ENCODE measurements around the gene UBE2J2.
A peak's percentile ranks its signal among the peaks of the same experiment; 100 is the strongest.

UBE2J2 gene

DNA sequence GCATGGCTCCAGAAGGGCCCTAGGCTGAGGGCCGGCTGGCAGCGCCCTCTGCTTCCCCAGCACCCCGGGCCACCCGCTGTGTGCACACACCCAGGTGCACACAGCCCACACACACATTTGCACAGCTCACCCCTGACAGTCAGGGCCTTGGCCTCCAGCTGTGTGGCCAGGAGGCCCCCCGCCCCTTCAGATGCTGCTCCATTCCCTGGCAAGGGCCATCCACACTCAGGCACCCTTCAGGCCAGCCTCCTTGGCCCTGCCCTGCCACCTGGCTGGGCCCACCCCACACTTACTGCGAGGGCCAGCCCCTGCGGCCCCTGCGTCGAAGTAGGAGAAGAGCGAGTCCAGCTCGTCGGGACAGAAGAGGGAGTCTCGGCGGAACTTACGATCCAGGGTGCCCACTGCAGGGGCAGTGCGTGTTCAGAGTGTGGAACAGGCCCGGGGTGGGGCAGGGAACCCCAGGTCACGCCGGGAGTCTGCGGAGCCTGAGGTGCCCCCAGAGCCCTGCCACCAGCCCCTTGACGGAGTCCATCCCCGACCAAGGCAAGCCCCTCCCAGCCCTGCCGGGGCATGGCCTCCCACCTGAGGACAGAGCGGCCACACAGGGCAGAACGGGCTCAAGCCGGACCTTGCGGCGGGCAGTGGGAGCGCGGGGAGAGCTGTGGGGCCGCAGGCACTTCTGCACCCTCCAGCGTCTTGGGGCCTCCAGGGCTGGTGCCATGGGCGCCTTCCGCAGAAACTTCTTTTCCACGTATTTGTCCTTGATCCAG is 21.7 kb upstream of the UBE2J2 start:
- no peak for DNase-seq (ENCODE audit: low read depth)

DNA sequence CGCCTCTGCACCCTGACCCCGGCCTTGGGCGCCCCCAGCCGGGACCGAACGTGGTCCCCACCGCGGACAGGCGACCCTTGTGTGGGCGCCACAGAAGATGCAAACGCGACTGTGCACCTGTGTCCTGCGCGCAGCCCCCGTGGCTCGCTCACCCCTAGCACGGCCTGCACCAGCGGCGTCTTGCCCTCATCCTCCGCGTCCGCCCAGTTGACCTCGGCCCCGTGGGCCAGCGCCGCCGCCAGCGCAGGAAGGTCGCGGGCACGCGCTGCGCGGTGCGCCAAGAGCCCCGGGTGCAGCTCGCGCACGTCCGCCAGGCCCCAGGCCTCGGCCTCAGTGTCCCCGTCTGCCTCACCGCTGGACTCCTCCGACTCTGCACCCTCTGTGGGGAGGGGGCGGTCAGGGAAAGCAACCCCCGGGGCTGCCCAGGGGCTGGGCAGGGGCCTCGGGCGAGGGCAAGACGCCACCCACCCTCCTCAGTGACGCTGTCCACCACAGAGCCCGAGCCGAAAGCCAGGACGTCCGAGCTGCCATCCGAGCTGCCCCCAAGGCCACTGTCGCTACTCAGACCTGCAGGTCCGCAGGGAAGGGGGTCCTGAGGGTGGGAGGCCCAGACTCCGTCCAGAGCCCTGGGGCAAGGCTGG is 20.7 kb upstream of the UBE2J2 start:
- DNase-seq (ENCODE audit: low read depth) = no peak

DNA sequence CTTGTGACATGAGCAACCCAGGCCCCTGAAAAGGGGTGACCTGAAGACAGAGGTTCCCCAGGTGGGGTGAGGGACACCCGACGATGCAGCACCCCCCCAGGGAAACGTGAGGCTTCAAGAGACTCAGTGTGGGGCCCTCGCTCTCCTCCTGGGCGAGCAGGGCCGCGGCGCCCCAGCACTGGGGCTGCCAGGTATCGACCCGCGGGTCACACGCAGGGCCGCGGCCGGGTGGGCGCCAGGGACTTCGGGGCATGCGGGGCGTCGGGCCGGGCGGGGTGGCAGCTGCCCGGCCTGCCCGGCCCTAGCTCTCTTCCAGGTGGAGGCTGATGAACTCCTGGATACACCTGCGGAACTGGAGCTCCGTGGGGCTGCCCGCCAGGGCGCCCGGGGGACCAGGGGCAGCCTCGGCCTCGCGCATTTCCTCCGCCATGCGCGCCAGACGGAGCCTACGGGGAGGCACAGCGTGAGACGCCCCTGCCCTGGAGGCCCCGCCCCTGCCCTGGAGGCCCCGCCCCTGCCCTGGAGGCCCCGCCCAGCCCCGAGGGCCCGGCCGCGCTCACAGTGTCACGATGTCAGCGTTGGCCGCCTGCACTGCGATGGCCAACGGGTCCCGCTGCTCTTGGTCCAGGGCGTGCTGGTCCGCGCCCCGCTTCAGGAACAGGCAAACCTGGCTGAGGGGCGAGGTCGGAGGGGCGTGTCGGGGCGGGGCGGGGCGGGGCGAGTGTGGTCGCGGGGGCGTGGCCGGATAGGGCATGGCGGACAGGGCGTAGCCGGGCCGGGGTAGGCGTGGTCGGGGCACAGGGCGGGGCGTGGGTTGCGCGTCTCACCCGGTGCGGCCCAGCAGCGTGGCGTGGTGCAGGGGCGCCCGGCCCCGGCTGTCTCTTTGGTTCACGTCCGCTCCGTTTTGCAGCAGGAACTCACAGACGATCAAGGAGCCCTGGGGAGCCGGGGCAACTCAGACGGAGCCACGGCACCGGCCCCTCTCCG is 19.9 kb upstream of the UBE2J2 start:
- DNase-seq (ENCODE audit: low read depth) = no peak

DNA sequence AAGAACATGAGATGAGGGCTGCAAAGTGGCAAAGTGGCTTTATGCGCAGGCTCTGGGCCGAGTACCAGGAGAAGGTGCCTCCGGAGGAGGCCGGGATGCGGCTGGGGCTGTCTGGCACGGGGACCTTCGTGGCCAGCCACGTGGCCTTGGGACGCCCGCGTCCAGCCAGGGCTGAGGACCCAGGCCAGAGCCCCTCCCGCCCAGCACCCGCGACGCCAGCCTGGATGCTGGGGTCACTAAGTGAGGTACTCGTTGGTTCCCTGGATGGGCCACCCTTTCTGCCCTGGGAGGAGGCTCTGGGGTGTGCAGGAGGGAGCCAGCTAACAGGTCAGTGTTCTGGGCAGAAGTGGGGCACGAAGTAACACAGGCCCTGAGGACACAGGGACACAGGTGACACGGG is 19.2 kb upstream of the UBE2J2 start:
- no peak for DNase-seq (ENCODE audit: low read depth)

DNA sequence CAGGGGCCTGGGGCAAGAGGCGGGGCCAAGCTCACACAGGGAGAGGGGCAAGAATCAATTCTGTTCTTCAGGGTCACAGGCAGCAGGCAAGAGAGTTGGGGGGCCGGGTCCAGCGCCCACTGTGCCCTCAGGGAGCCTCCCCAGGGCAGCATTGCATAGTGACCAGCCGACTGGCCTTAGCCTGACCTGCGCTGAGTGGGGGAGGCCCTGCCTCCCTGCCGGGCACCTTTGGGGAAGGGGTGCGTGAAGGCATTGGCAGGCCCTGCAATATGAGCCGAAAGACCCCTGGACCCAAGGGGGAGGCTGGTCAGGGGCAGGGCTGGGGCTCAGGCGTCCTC is 18.8 kb upstream of the UBE2J2 start:
- DNase-seq (ENCODE audit: low read depth) = no peak

DNA sequence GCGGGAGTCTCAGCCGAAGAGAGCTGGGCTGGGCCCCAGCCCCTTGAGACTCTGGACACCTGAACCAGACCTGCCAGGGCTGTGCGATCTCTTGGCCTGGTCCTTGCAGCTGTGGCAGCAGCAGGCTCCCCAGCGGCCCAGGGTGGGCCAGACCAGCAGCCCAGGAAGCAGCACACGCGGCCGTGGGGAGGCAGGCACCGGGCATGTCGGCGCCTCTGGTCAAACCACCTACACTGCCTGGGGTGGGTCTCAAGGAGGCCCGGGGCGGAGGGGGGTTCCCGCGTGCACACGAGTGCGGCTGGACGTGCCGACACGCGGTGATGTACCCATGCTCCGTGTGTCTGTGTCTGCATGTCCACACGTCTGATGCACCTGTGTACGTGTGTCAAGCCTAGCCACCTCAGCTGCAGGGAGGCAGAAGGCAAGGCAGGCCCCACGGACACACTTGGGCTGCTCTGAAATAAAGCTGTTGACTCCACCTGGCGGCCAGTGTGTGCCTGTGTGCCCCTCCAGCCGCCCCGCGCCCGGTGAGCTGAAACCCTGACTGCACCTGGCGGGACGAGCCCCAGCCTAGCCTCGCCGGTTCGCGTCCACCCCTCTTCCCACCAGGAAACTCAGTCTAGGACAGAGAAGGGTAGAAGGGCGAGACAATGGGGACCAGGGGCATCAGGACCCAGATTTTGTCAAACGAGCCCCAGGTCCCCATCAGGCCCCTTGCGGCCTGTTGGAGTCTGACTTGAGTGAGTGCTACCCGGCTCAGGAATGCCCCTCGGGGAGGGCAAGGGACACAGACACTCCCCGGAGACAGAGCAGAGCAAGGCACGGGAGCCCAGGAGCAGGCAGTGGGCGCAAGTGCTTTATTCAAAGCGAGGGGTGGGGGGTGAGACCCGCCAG is 18.1 kb upstream of the UBE2J2 start:
- DNase-seq (ENCODE audit: low read depth) = no peak

DNA sequence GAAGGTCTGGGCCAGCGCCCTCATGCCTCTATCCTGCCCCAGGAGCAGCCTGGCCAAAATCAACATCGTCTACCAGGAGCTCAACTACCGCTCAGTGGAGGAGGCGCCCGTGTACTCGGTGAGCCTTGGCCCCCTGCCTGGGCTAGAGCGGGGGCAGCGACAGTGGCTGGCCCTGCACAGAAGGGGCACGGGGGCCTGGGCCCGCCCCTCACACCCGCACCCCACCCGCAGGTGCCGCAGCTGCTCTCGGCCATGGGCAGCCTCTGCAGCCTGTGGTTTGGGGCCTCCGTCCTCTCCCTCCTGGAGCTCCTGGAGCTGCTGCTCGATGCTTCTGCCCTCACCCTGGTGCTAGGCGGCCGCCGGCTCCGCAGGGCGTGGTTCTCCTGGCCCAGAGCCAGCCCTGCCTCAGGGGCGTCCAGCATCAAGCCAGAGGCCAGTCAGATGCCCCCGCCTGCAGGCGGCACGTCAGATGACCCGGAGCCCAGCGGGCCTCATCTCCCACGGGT is 17.4 kb upstream of the UBE2J2 start:
- no peak for DNase-seq (ENCODE audit: low read depth)

DNA sequence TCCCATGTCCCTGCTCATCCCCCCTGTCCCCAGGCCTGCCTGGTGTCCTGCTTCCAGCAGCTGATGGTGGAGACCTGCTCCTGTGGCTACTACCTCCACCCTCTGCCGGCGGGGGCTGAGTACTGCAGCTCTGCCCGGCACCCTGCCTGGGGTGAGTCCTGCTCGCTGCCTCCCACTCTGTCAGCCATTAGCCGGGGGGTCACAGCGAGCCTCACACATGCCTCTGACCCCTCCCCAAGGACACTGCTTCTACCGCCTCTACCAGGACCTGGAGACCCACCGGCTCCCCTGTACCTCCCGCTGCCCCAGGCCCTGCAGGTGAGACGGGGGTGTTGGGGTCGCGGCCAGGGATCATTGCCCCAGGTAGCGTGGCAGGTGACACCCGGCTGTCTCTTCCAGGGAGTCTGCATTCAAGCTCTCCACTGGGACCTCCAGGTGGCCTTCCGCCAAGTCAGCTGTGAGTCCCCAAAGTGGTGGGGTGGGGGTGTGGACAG is 16.6 kb upstream of the UBE2J2 start:
- DNase-seq (ENCODE audit: low read depth) = peak; percentile 47

DNA sequence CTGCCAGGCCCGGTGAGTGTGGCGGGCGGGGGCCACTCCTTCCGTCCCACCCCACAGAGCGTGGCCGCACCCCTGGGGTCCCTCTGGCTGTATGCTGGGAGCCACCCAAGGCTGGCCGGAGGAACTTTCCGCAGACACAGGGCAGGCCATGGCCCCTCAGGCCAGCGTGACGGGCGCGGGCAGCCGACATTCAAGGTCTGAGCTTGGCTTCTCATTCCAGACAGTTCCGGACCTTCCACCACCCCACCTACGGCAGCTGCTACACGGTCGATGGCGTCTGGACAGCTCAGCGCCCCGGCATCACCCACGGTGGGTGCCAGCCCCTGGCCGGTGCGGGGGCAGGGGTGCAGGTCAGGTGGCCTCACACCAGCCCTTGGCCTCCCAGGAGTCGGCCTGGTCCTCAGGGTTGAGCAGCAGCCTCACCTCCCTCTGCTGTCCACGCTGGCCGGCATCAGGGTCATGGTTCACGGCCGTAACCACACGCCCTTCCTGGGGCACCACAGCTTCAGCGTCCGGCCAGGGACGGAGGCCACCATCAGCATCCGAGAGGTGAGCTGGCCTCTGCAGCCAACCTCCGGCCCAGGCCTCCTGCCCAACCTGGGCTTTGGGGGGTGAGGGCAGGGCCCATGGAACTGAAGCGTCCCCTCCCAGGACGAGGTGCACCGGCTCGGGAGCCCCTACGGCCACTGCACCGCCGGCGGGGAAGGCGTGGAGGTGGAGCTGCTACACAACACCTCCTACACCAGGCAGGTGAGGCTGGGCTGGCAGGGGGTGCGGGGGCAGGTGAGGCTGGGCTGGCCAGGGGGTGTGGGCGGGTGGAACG is 13.8 kb upstream of the UBE2J2 start:
- DNase-seq (ENCODE audit: low read depth) = no peak

DNA sequence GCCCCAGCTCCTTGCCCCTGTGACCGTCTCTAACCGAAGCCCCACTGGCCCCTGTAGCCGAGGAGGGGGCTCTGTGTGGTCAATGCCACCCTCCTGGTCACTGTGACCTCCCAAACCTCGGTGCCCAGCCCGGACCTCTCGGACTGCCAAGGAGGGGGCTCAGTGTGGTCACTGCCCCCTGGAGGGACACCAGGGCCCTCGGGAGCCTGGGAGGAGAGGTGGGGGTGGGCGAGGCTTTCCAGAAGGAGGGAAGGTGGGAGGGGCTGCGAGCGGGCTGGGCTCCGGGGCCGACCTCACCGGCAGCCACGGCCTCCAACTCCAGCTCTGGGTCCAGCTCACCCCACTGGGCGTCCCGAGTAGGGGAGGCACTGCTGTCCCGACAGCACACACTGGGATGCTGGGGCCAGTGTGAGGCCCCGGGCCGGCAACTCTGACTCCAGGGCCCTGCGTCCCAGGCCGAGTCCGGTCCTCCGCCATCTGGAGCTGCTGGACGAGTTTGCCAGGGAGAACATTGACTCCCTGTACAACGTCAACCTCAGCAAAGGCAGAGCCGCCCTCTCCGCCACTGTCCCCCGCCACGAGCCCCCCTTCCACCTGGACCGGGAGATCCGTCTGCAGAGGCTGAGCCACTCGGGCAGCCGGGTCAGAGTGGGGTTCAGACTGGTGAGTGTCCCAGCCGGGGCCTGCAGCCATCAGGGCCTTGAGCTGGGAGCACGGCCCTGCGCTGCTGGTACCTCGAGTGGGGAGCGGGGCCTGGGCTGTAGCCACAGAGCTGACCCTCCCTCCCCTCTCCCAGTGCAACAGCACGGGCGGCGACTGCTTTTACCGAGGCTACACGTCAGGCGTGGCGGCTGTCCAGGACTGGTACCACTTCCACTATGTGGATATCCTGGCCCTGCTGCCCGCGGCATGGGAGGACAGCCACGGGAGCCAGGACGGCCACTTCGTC is 12.9 kb upstream of the UBE2J2 start:
- DNase-seq (ENCODE audit: low read depth) = no peak

DNA sequence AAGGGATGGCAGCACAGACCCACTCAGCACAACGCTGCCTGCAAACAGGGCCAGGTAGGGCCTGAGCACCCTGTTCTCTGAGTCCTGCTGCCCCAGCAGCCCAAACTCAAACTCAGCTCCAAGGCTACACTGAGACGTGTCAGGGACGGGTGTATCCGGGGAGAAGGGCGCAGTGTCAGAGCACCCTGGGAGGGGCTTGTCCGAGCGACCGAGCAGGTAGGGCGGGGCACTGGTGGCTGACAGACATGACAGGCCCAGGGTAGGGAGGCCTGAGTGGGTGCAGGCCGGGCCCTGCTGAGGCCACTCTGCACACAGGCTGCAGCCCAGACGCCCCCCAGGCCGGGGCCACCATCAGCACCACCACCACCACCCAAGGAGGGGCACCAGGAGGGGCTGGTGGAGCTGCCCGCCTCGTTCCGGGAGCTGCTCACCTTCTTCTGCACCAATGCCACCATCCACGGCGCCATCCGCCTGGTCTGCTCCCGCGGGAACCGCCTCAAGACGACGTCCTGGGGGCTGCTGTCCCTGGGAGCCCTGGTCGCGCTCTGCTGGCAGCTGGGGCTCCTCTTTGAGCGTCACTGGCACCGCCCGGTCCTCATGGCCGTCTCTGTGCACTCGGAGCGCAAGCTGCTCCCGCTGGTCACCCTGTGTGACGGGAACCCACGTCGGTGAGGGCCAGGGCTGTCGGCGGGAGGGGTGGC is 12.1 kb upstream of the UBE2J2 start:
- DNase-seq (ENCODE audit: low read depth) = no peak

DNA sequence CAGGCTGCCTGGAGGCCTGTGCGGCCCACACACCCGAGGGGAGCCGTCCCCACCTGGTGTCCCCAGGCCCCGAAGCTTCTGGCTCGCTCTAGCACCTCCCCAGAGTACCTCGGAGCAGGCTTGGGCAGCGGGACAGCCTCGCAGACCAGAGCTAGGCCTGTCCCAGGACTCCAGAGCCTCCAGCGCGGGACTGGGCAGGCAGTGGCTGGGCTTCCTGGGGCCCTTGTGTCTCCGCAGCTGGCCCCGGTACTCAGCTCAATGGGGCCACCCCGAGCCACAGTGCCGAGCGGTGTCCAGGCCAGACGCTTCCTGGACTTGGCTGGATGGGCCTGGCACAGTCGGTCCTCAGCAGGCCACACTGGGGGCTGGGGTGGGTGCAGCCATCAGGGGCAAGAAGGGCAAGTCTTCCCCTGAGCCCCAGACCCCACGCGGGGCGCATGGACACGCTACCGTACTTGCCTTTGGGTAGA is 11.5 kb upstream of the UBE2J2 start:
- DNase-seq (ENCODE audit: low read depth) = no peak

DNA sequence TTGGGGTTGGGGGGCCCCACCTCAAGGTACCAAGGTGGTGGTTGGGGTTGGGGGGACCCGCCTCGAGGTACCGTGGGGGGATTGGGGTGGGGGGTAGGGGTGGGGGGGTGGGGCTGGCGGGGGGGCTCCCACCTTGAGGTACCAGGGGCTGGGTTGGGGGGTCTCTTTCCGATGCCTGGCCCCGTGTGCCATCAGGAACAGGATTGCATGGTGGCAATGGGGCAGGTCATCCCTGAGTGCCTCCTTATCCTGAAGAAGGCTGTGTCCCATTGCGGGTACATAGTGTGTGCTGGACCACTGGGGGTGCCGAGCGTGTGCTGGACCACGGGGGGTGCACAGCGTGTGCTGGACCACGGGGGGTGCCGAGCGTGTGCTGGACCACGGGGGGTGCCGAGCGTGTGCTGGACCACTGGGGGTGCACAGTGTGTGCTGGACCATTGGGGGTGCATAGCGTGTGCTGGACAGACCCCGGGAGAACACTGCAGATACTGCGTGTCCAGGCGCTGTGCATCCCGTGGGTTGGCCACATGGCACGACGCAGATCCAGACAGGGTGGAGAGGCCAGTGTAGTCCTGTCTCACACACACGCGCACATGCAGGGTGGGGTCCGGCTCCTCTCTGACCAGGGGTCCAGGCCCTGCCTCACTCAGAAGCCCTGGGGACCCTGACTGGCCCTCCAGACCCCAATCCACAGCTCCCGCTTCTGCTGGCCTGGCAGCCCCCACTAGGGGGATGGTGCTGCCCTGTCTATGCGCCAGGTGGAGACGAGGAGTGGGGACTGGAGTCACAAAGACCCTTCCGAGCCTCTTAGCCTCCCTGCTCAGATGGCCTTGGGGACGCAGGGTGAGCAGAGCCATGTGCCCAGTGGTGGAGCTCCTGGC is 10.8 kb upstream of the UBE2J2 start:
- DNase-seq (ENCODE audit: low read depth) = no peak

DNA sequence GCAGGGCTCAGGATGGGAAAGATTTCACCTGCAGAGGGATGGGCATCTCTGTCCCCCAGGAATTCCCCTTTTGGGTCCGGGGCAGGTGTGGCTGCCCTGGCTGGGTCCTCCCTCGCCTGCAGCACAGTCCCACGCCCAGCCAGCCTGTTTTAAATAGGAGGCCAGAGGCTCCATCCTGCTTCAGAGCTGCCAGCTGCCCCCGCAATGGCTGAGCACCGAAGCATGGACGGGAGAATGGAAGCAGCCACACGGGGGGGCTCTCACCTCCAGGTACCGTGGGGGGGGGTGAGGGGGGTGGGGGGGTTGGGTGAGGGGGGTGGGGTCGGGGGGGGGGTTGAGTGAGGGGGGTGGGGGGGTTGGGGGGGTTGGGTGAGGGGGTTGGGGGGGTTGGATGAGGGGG is 10.2 kb upstream of the UBE2J2 start:
- DNase-seq (ENCODE audit: low read depth) = no peak

DNA sequence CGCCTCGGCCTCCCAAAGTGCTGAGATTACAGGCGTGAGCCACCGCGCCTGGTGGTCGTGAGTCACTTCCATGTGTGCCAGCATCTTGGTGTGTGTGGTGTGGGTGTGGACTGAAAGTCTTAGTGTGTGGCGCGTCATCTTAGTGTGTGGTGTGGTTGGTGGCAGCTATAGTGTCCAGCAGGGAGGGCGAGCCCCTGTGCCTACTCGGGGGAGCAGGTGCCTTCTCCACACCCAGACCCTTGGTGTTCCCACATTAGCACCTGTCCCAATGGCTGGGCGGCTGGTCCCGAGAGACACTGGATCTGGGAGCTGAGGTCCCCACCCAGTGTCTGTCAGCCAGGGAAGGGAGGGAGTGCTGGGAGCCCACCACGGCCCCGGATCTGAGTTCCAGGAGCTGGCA is 9.3 kb upstream of the UBE2J2 start:
- DNase-seq (ENCODE audit: low read depth) = no peak

DNA sequence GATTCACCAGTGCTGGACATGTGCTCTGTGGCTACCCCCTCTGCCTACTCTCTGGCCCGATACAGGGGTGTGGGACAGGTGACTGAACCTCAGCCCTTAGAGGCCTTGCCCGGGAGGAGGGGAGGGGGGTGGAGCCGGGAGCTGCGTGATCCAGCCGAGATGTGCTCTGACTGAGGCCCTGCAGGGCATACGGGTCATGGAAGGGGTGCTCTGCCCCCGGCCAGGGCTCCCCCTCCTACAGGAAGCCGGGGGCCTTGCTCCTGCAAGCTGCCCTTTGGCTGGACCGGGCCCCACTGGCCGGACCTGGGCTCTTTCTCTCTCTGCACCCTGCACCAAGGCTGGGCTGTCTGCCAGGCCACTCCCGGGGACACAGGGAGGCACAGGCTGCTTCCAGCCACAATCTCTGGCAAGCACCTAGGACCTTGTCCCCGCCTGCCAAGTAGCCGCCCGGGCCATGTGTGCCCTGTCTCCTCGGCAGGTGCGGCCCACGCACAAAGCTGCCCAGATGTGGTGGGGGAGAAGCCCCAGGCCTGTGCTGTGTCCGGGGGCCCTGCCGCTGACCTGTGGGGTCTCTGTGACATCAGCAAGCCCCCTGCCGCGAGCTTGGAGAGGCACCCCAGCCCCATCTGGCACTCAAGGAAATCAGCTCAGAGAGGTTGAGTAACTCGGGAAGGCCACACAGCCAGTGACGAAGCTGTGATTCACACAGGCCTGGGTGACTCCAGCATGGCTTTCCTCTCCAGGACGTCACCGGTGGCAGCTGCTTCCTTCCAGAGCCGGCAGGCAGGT is 8.1 kb upstream of the UBE2J2 start:
- DNase-seq (ENCODE audit: low read depth) = no peak
